Pancreas (tissue), 10 donors: ENCODE data around the gene SLC29A1. TPM values are rescaled to one million over a fixed set of nuclear protein-coding genes. Genes with fewer than 3 reads are reported as not detected.
"Not testable (repeated sequence)": the region's sequence is repeated elsewhere in the genome, so short reads cannot be mapped to it uniquely, and the experiment has no call there.

Experiments used
- ATAC-seq, 4 donors: fragments of 200-7000 bp; cut with Tn5 transposase; one replicate each; pipeline versions ENCODE4 v1.8.0 to v1.9.1; 2020; ENCODE audit warnings: mild to moderate bottlenecking in 4 of 4, moderate library complexity in 4 of 4
- DNase-seq, 6 donors: peaks; one replicate each; pipeline ENCODE4 v3.0.0-alpha.2; 2020
- FAIRE-seq: peaks from 2 replicates; lab custom pipeline; 2012; peaks lifted over from hg19 to GRCh38; lab: Jason Lieb, UNC
- H3K27ac ChIP-seq, 4 donors: fragments of 200-600 bp; sonication (generic); 1 replicate in 3 of 4; 2 replicates in 1 of 4; pipeline versions ENCODE4 v1.5.0 to v1.8.0; 2020
- H3K27me3 ChIP-seq, 4 donors: fragments of 200-600 bp; one replicate each; pipeline ENCODE4 v1.8.0; 2021
- H3K36me3 ChIP-seq, 3 donors: fragments of 200-600 bp; sonication (generic) in 1 of 3; one replicate each; pipeline versions ENCODE4 v1.5.0 to v1.8.0; 2020 to 2021
- H3K4me1 ChIP-seq, 3 donors: fragments of 200-600 bp; one replicate each; pipeline ENCODE4 v1.8.0; 2021
- H3K4me3 ChIP-seq, 4 donors: fragments of 200-600 bp; sonication (generic) in 2 of 4; one replicate each; pipeline versions ENCODE4 v1.5.0 to v1.8.0; 2020 to 2021
- H3K9me3 ChIP-seq, 4 donors: fragments of 200-600 bp; one replicate each; pipeline ENCODE4 v1.8.0; 2021
- CTCF ChIP-seq, 4 donors: fragments of 200-600 bp; sonication (generic) in 3 of 4; IDR thresholded peaks; one replicate each; pipeline versions ENCODE4 v1.5.0 to v1.8.0; 2021; ENCODE audit warnings: antibody characterized with exemption in 4 of 4
- WGBS, 2 donors: extraction: QIAGEN DNeasy Blood & Tissue Kit; methylation state at CpG; one replicate each; pipeline ENCODE4 v1.1.7; 2013; 5-methylcytosine and 5-hydroxymethylcytosine counted together
- intact Hi-C, 3 donors: fragments of 100-400 bp; cut with DNase I; formaldehyde crosslinking; loops; one replicate each; pipeline versions ENCODE4 v1.11.1 to v1.14.2; 2022
- polyA plus RNA-seq, 2 donors: library from polyadenylated mRNA; stranded (reverse); fragments of 200-250 nt; gene quantifications; one replicate each; pipeline ENCODE4 v1.2.3, GENCODE V29; 2013
- total RNA-seq, 6 donors: library from RNA; stranded (reverse); fragmentation: NEBNext Ultra II Directional in 4 of 6; extraction: Animal tissue kit (Norgen Biotek cat#: 25700) in 4 of 6; gene quantifications; one replicate each; pipeline versions ENCODE4 v1.2.1 to v1.2.4, GENCODE V29; 2021 to 2023
- donor health status: healthy with polysubstance abuse.
- donor health status: DM: no; HTN: no; CAD: no; lungs with moderate emphysema.
- donor health status: DM: no; HTN: no; CAD: no.
- donor health status: control.
- donor health status: control.
- donor health status: Bipolar disorder and iron deficiency.
- donor health status: DM: yes; HTN: yes; CAD: no.
- donor health status: DM: no; HTN: no; CAD: no.
- donor health status: DM: no; HTN: no; CAD: no.
- donor health status: DM: yes; HTN: yes; CAD: no.

SLC29A1 gene
- total and polyA plus RNA-seq, 8 donors, result 24.8 to 89.8 (median 44.4) TPM

GRCh38 chr6:44230034-44230675 is 6.8 kb downstream of the SLC29A1 start:
- peaks cover 0 to 36% (median 5%) of the 10 kb centered on the region in 3 donors for H3K36me3 ChIP-seq
- no peak overlapping the region for H3K4me3 ChIP-seq
- peaks cover 11 to 26% (median 24%) of the 10 kb centered on the region in 3 donors for H3K4me1 ChIP-seq
- no peak for DNase-seq
- H3K27ac ChIP-seq, result no peak overlapping the region
- no peak for FAIRE-seq
- no peaks in the 10 kb centered on the region for H3K9me3 ChIP-seq
- 85 to 90% methylated on average over 10 of the region's 10 CpGs for WGBS, 2 donors
- intact Hi-C loops, result loop anchor here in 1 of 3 donors (5.0 kb wide), 1 partner anchor 58 kb away; no protein-coding TSS in a partner anchor
- no peak for ATAC-seq
- H3K27me3 ChIP-seq, result no peaks in the 10 kb centered on the region
- TF ChIP-seq CTCF (IDR thresholded peaks at IDR 0.05), result no peak

GRCh38 chr6:44231426-44231825 is 8.0 kb downstream of the SLC29A1 start:
- 93 to 94% methylated on average over 9 of the region's 9 CpGs for WGBS, 2 donors
- intact Hi-C loops, result loop anchor here in 1 of 3 donors (5.0 kb wide), 1 partner anchor 59 kb away; no protein-coding TSS in a partner anchor
- peak in 1 of 6 donors; percentile 17 for DNase-seq
- not testable (repeated sequence) for FAIRE-seq, H3K27ac ChIP-seq, H3K4me3 ChIP-seq, H3K27me3 ChIP-seq, H3K9me3 ChIP-seq, ATAC-seq
- H3K4me1 ChIP-seq, result peaks cover 6 to 19% (median 12%) of the 10 kb centered on the region in 3 donors
- H3K36me3 ChIP-seq, result peaks cover 0 to 36% (median 5%) of the 10 kb centered on the region in 3 donors

- DNase-seq (peak in 1 of 6 donors; percentile 44), FAIRE-seq (no peak), ATAC-seq (no peak)
- Histone ChIP-seq H3K4me1 (peaks cover 14 to 20% (median 18%) of the 10 kb centered on the region in 3 donors), H3K9me3 (no peaks in the 10 kb centered on the region), H3K27ac (peak overlapping the region in 3 of 4 donors; percentile 28 to 72 (median 42)), H3K27me3 (no peaks in the 10 kb centered on the region), H3K36me3 (peaks cover 0 to 36% (median 5%) of the 10 kb centered on the region in 3 donors), H3K4me3 (no peak overlapping the region)
- intact Hi-C loops, result loop anchor here in 1 of 3 donors (5.0 kb wide), 1 partner anchor 61 kb away; no protein-coding TSS in a partner anchor
- WGBS, 2 donors, result 82 to 87% methylated on average over 16 of the region's 16 CpGs
- no peak for TF ChIP-seq CTCF (IDR thresholded peaks at IDR 0.05)
Measured at GRCh38 chr6:44232676-44233566, 9.5 kb downstream of the SLC29A1 start.

GRCh38 chr6:44233567-44234100 is 10.2 kb downstream of the SLC29A1 start:
- 78 to 81% methylated on average over 14 of the region's 14 CpGs for WGBS, 2 donors
- TF ChIP-seq CTCF (IDR thresholded peaks at IDR 0.05), result no peak
- FAIRE-seq (no peak), DNase-seq (peak in 1 of 6 donors; percentile 35), ATAC-seq (no peak)
- Histone ChIP-seq H3K9me3 (no peaks in the 10 kb centered on the region), H3K36me3 (peaks cover 0 to 36% (median 5%) of the 10 kb centered on the region in 3 donors), H3K27ac (peak overlapping the region; percentile 28 to 72 (median 54)), H3K27me3 (no peaks in the 10 kb centered on the region), H3K4me1 (peaks cover 14 to 20% (median 18%) of the 10 kb centered on the region in 3 donors), H3K4me3 (no peak overlapping the region)
- intact Hi-C loops, result loop anchor here in 1 of 3 donors (5.0 kb wide), 1 partner anchor 61 kb away; no protein-coding TSS in a partner anchor
